Neural cell (in vitro differentiated cells): ENCODE measurements around the gene TNNT2. TPM values are rescaled to one million over a fixed set of nuclear protein-coding genes. Genes with fewer than 3 reads are reported as not detected.

Experiments
- H2AFZ ChIP-seq: fragments of 200-600, 300-800 bp; sonication (generic), shearing (Covaris generic); 2 replicates; pipeline ENCODE4 v1.6.0; 2014; ENCODE audit warnings: low read depth, mild to moderate bottlenecking, antibody characterized with exemption, low read length, moderate library complexity
- H3F3A ChIP-seq: fragments of 200-600 bp; shearing (Covaris generic); 2 replicates; pipeline ENCODE4 v1.6.1; 2016; ENCODE audit warnings: mild to moderate bottlenecking, moderate library complexity, mixed read lengths, antibody characterized with exemption, low read length; ENCODE audit not compliant: insufficient read depth, poor library complexity, severe bottlenecking
- H3K27ac ChIP-seq: fragments of 200-600, 300-800 bp; sonication (generic), shearing (Covaris generic); 2 replicates; pipeline ENCODE4 v1.5.1; 2014; ENCODE audit warnings: mild to moderate bottlenecking, low read length, moderate library complexity
- H3K27me3 ChIP-seq: fragments of 300-800, 200-600 bp; sonication (generic), shearing (Covaris generic); 2 replicates; pipeline ENCODE4 v1.6.0; 2014; ENCODE audit warnings: mild to moderate bottlenecking, low read depth, low read length, moderate library complexity; ENCODE audit not compliant: insufficient read depth
- H3K36me3 ChIP-seq: fragments of 300-800, 200-600 bp; sonication (generic), shearing (Covaris generic); 2 replicates; pipeline ENCODE4 v1.5.1; 2014; ENCODE audit warnings: mild to moderate bottlenecking, antibody characterized with exemption, low read length, moderate library complexity; ENCODE audit not compliant: insufficient read depth
- H3K4me2 ChIP-seq: fragments of 300-800, 200-600 bp; sonication (generic), shearing (Covaris generic); 2 replicates; pipeline ENCODE4 v1.6.0; 2014; ENCODE audit warnings: mild to moderate bottlenecking, low read length
- H3K4me3 ChIP-seq: fragments of 300-800, 200-600 bp; sonication (generic), shearing (Covaris generic); 2 replicates; pipeline ENCODE4 v1.5.1; 2014; ENCODE audit warnings: mild to moderate bottlenecking, low read length, moderate library complexity
- H3K79me2 ChIP-seq: fragments of 200-600 bp; shearing (Covaris generic); replicated peaks from 2 replicates; pipeline ENCODE4 v1.6.0; 2014; ENCODE audit warnings: mild to moderate bottlenecking, low read length, moderate library complexity; ENCODE audit not compliant: insufficient read depth
- H3K9ac ChIP-seq: fragments of 300-800, 200-600 bp; sonication (generic), shearing (Covaris generic); 2 replicates; pipeline ENCODE4 v1.6.1; 2016; ENCODE audit warnings: mild to moderate bottlenecking, low read length, mixed read lengths
- H3K9me2 ChIP-seq: fragments of 200-600 bp; shearing (Covaris generic); 2 replicates; pipeline ENCODE4 v1.6.1; 2016; ENCODE audit warnings: mild to moderate bottlenecking, low read length, mixed read lengths; ENCODE audit not compliant: insufficient read depth
- H3K9me3 ChIP-seq: fragments of 200-600, 300-800 bp; sonication (generic), shearing (Covaris generic); 2 replicates; pipeline ENCODE4 v1.6.1; 2016; ENCODE audit warnings: mild to moderate bottlenecking, mixed run types, low read length, moderate library complexity, mixed read lengths
- H4K20me1 ChIP-seq: fragments of 200-600 bp; shearing (Covaris generic); 2 replicates; pipeline ENCODE4 v1.6.1; 2016; ENCODE audit warnings: mild to moderate bottlenecking, mixed run types; ENCODE audit not compliant: insufficient read depth
- EP300 ChIP-seq: fragments of 450-650 bp; conservative IDR thresholded peaks from 2 replicates; pipeline ENCODE4 v1.6.1; 2014; ENCODE audit warnings: antibody characterized with exemption, mild to moderate bottlenecking, moderate library complexity; ENCODE audit not compliant: poor library complexity, severe bottlenecking
- EZH2 ChIP-seq: fragments of 200-600, 300-800 bp; shearing (Covaris generic), sonication (generic); IDR thresholded peaks from 2 replicates; pipeline ENCODE4 v1.6.1; 2014; ENCODE audit warnings: antibody characterized with exemption, low read length, borderline replicate concordance, mild to moderate bottlenecking; ENCODE audit not compliant: insufficient read depth, poor library complexity, severe bottlenecking
- MXI1 ChIP-seq: fragments of 450-650 bp; conservative IDR thresholded peaks from 2 replicates; pipeline ENCODE4 v1.6.1; 2014; ENCODE audit warnings: antibody characterized with exemption, mild to moderate bottlenecking; ENCODE audit not compliant: poor library complexity, severe bottlenecking
- POLR2AphosphoS5 ChIP-seq: IDR thresholded peaks from 2 replicates; pipeline ENCODE4 v1.6.1; 2012
- RAD21 ChIP-seq: fragments of 450-650 bp; conservative IDR thresholded peaks from 2 replicates; pipeline ENCODE4 v1.6.1; 2014; ENCODE audit warnings: antibody characterized with exemption, mild to moderate bottlenecking, moderate library complexity
- SMC3 ChIP-seq: fragments of 450-650 bp; conservative IDR thresholded peaks from 2 replicates; pipeline ENCODE4 v1.6.1; 2014; ENCODE audit warnings: antibody characterized with exemption, mild to moderate bottlenecking, moderate library complexity; ENCODE audit not compliant: poor library complexity
- TAF1 ChIP-seq: IDR thresholded peaks from 2 replicates; pipeline ENCODE4 v1.6.1; 2012; ENCODE audit warnings: low read depth
- polyA plus RNA-seq: library from polyadenylated mRNA; depleted of rRNA; stranded (reverse); fragments of >200 nt; gene quantifications from 2 replicates; pipeline ENCODE4 v1.2.3, GENCODE V29; 2014
- TF ChIP-seq, protein P1 (sequence below): IDR thresholded peaks from 2 replicates; pipeline ENCODE4 v1.6.1; 2012; ENCODE audit warnings: borderline replicate concordance
- TF ChIP-seq, protein P2 (sequence below): fragments of 450-650 bp; IDR thresholded peaks from 2 replicates; pipeline ENCODE4 v1.5.1; 2014; ENCODE audit warnings: antibody characterized with exemption, mild to moderate bottlenecking, moderate library complexity; ENCODE audit not compliant: poor library complexity, severe bottlenecking

Gene TNNT2
- polyA plus RNA-seq, 1 donor from 2014 or later = not detected

DNA sequence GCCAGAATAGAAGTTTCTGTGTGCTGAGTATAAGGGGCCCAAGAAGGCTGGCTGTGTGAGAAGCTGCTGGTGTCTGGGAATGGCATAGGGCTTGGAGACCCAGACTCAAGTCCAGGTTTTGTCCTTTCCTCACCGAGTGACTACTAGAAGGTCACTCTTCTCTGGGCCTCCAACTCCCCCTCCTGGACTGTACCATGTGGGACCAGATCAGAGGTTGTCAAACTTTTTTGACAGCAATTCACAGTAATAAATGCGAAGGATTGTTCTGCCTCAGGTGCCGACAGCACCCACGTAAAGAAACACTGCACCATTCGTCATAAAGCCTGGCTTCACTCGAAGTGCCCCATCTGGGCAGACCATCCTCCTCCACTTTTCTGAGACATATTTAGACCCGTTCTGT lies 65.2 kb downstream of the TNNT2 start:
- H2AFZ ChIP-seq = no peak overlapping the region
- H3K36me3 ChIP-seq = no peaks in the 10 kb centered on the region
- H3K27ac ChIP-seq = no peak overlapping the region
- no peaks in the 10 kb centered on the region for H3K27me3 ChIP-seq
- H3K4me2 ChIP-seq = no peak overlapping the region
- no peaks in the 10 kb centered on the region for H3K9me2 ChIP-seq
- H3K79me2 ChIP-seq = no peaks in the 10 kb centered on the region
- H3K4me3 ChIP-seq = no peak overlapping the region
- H3K9ac ChIP-seq = no peak overlapping the region
- TF ChIP-seq, protein P1, sequence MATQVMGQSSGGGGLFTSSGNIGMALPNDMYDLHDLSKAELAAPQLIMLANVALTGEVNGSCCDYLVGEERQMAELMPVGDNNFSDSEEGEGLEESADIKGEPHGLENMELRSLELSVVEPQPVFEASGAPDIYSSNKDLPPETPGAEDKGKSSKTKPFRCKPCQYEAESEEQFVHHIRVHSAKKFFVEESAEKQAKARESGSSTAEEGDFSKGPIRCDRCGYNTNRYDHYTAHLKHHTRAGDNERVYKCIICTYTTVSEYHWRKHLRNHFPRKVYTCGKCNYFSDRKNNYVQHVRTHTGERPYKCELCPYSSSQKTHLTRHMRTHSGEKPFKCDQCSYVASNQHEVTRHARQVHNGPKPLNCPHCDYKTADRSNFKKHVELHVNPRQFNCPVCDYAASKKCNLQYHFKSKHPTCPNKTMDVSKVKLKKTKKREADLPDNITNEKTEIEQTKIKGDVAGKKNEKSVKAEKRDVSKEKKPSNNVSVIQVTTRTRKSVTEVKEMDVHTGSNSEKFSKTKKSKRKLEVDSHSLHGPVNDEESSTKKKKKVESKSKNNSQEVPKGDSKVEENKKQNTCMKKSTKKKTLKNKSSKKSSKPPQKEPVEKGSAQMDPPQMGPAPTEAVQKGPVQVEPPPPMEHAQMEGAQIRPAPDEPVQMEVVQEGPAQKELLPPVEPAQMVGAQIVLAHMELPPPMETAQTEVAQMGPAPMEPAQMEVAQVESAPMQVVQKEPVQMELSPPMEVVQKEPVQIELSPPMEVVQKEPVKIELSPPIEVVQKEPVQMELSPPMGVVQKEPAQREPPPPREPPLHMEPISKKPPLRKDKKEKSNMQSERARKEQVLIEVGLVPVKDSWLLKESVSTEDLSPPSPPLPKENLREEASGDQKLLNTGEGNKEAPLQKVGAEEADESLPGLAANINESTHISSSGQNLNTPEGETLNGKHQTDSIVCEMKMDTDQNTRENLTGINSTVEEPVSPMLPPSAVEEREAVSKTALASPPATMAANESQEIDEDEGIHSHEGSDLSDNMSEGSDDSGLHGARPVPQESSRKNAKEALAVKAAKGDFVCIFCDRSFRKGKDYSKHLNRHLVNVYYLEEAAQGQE = no peak
- TF ChIP-seq TAF1 (no peak), POLR2AphosphoS5 (no peak), RAD21 (no peak), EP300 (no peak), MXI1 (no peak), EZH2 (no peak), SMC3 (no peak)
- TF ChIP-seq, protein P2, sequence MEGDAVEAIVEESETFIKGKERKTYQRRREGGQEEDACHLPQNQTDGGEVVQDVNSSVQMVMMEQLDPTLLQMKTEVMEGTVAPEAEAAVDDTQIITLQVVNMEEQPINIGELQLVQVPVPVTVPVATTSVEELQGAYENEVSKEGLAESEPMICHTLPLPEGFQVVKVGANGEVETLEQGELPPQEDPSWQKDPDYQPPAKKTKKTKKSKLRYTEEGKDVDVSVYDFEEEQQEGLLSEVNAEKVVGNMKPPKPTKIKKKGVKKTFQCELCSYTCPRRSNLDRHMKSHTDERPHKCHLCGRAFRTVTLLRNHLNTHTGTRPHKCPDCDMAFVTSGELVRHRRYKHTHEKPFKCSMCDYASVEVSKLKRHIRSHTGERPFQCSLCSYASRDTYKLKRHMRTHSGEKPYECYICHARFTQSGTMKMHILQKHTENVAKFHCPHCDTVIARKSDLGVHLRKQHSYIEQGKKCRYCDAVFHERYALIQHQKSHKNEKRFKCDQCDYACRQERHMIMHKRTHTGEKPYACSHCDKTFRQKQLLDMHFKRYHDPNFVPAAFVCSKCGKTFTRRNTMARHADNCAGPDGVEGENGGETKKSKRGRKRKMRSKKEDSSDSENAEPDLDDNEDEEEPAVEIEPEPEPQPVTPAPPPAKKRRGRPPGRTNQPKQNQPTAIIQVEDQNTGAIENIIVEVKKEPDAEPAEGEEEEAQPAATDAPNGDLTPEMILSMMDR = no peak
- no peaks in the 10 kb centered on the region for H3F3A ChIP-seq
- H4K20me1 ChIP-seq = no peaks in the 10 kb centered on the region
- H3K9me3 ChIP-seq = no peaks in the 10 kb centered on the region

DNA sequence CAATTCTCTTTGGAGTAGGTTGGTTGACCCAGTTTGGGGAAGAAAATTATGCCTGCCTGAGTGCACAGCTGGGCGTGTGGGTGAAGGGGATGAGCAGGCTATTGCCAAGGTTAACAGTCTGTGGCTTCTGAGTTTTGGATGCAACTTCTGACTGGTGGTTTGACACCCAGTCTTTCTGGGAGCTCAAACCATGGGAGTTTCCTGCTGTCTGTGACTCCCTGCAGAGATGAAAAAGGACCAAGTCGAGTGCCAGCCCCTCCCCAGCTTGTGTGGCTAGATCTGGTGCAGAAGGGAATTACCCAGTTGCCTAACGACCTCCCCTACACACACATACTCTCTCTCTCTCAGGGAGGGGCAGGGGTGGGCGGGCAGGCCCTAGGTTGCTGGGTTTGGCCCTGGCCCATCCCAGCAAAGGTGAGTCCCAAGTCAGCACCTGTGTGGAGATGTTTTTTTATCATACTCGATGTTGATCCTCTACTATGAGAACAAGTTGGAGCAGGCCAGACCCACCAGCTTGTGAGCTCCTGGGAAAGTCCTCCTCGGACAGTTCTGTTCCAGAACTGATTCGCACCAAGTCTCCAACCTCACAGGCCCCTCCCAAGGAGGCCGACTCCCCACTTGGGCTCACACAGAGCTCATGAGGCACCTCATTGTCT lies 66.0 kb downstream of the TNNT2 start:
- H4K20me1 ChIP-seq = no peaks in the 10 kb centered on the region
- H3K4me2 ChIP-seq = no peak overlapping the region
- H3K27me3 ChIP-seq = no peaks in the 10 kb centered on the region
- H3K9ac ChIP-seq = no peak overlapping the region
- H3K36me3 ChIP-seq = no peaks in the 10 kb centered on the region
- no peak overlapping the region for H2AFZ ChIP-seq
- H3K27ac ChIP-seq = no peak overlapping the region
- H3K9me2 ChIP-seq = no peaks in the 10 kb centered on the region
- no peaks in the 10 kb centered on the region for H3K79me2 ChIP-seq
- no peaks in the 10 kb centered on the region for H3F3A ChIP-seq
- no peaks in the 10 kb centered on the region for H3K9me3 ChIP-seq
- TF ChIP-seq, protein P1 = no peak
- TF ChIP-seq MXI1 (no peak), SMC3 (no peak), POLR2AphosphoS5 (no peak)
- H3K4me3 ChIP-seq = no peak overlapping the region
